K562 (cell line): ENCODE data around the gene PHLDB1. TPM values are rescaled to one million over a fixed set of nuclear protein-coding genes. Genes with fewer than 3 reads are reported as not detected.

Experiments
- ATF1 ChIP-seq, 2 experiments: fragments of 450-650 bp in 1 of 2; IDR thresholded peaks; 2 replicates each; pipeline ENCODE4 v1.6.1; 2016; ENCODE audit warnings: missing compliant biosample characterization in 1 of 2, missing genetic modification characterization in 1 of 2
- CBX8 ChIP-seq: fragments of 200-600 bp; sonication (generic); IDR thresholded peaks from 2 replicates; pipeline ENCODE4 v1.6.1; 2012; ENCODE audit warnings: borderline replicate concordance, mixed run types, low read depth, mild to moderate bottlenecking, moderate library complexity, mixed read lengths, low read length, control low read depth, inconsistent platforms; ENCODE audit not compliant: poor library complexity, severe bottlenecking; ENCODE audit errors: extremely low read depth
- EHMT2 ChIP-seq: fragments of 450-650 bp; IDR thresholded peaks from 2 replicates; pipeline ENCODE4 v1.6.1; 2018; ENCODE audit warnings: antibody characterized with exemption
- ETV6 ChIP-seq, 3 experiments: fragments of 150-350 bp in 1 of 3; sonication (generic) in 1 of 3; formaldehyde crosslinking in 1 of 3; IDR thresholded peaks; 2 replicates each; pipeline versions ENCODE4 v1.6.1 to v1.8.0; 2014 to 2022; ENCODE audit warnings: borderline replicate concordance in 2 of 3, low read depth in 2 of 3, antibody characterized with exemption in 1 of 3, low read length in 1 of 3, mild to moderate bottlenecking in 1 of 3, missing genetic modification reagents in 1 of 3
- GABPB1 ChIP-seq: sonication (generic); formaldehyde crosslinking; IDR thresholded peaks from 2 replicates; pipeline ENCODE4 v1.8.0; 2022; ENCODE audit warnings: mild to moderate bottlenecking, missing genetic modification reagents
- SMARCB1 ChIP-seq: IDR thresholded peaks from 2 replicates; pipeline ENCODE4 v1.6.1; 2011; ENCODE audit warnings: improper control_type of control experiment, low read depth; ENCODE audit not compliant: insufficient read length
- TAF9B ChIP-seq: fragments of 450-650 bp; IDR thresholded peaks from 2 replicates; pipeline ENCODE4 v1.6.1; 2018; ENCODE audit warnings: mild to moderate bottlenecking; ENCODE audit not compliant: partially characterized antibody
- ZKSCAN1 ChIP-seq: fragments of 150-350 bp; IDR thresholded peaks from 2 replicates; pipeline ENCODE4 v1.6.1; 2016; ENCODE audit warnings: low read depth, low read length
- ZNF354B ChIP-seq: fragments of 250-450 bp; sonication (Bioruptor Pico); IDR thresholded peaks from 2 replicates; pipeline ENCODE4 v1.4.0; 2020
- polyA plus RNA-seq, 8 experiments: library from polyadenylated mRNA; depleted of rRNA in 4 of 8; stranded (reverse) in 5 of 8; unstranded in 3 of 8; fragments of >200 nt; fragmentation: Nextera tagmentation in 2 of 8; fragmentation: Illumina TruSeq in 1 of 8; extraction: Ambion mirVana in 2 of 8; extraction: Trizol in 1 of 8; gene quantifications; 2 replicates each; pipeline versions ENCODE4 v1.2.1 to v1.2.3, GENCODE V29; 2011 to 2014; ENCODE audit warnings: inconsistent platforms in 1 of 8, missing spikeins in 1 of 8
- total RNA-seq, 7 experiments: library from RNA; depleted of rRNA in 6 of 7; stranded (reverse); fragments of >200 nt in 6 of 7; fragmentation: Illumina TruSeq in 2 of 7; extraction: Trizol in 2 of 7; gene quantifications; 2 replicates each; pipeline versions ENCODE4 v1.2.1 to v1.2.3, GENCODE V29; 2011 to 2021; ENCODE audit warnings: low replicate concordance in 1 of 7
- TF ChIP-seq, protein P1 (sequence below): fragments of 200-600 bp; sonication (generic); IDR thresholded peaks from one replicate; pipeline ENCODE4 v1.6.1; 2012; ENCODE audit warnings: mild to moderate bottlenecking, low read depth, low read length, inconsistent platforms
- TF ChIP-seq, protein P2 (sequence below): fragments of 450-650 bp; formaldehyde crosslinking; IDR thresholded peaks from 2 replicates; pipeline ENCODE4 v1.4.0; 2020; ENCODE audit warnings: mild to moderate bottlenecking, moderate library complexity
- TF ChIP-seq, protein P3 (sequence below): sonication (generic); formaldehyde crosslinking; IDR thresholded peaks from 2 replicates; pipeline ENCODE4 v1.8.0; 2022; ENCODE audit warnings: mild to moderate bottlenecking, missing genetic modification reagents

The PHLDB1 gene
- total and polyA plus RNA-seq, 9 of the 15 experiments (the other 6 are each of a cell fraction or from before 2014, with no cell fraction given) = 2.0 to 28.7 (median 16.2) TPM

DNA sequence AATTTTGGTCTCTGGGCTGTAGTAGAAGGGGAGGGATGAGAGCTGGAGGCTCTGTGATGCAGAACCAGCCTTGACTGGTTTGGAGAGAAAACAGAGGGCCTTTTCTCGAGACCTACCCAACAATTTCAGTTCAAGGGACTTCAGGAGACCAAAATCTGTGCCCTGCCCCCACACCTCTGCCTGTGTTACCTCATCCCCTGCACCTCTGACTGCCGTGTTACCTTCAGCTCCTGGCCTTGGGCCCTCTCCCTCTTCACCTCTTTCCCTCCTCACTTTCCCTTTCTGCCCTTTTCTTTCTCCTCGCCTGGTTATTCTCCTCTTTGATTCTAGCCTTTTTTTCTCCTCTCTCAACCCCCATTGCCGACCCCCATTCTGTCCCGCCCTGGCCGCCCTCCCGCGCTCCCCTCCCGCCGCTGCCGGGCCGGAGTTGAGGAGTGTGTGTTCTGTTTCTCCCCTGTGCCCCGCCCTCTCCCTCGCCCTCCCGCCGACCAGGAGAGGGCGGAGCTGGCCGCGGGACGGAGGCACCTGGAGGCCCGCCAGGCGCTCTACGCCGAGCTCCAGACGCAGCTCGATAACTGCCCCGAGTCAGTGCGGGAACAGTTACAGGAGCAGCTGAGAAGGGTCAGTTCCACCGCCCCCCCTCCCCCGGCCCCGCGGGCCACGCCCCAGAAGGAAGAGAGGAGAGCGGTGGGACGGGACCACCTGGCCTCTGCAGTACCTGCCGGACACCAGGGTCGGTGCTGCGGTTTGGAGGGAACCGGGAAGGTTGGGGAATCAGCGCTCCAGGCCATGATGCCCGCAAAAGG lies 27.2 kb downstream of the PHLDB1 start (continued):
- TF ChIP-seq EHMT2 (peak; percentile 67), ZNF354B (CRISPR knock-in tag) (no peak), TAF9B (no peak), ATF1 (CRISPR knock-in tag; IDR thresholded peaks at IDR 0.05) (no peak), ATF1 (tag; IDR thresholded peaks at IDR 0.05) (no peak), ZKSCAN1 (no peak), CBX8 (no peak), SMARCB1 (no peak), ETV6 (IDR thresholded peaks at IDR 0.05; ENCODE audit: borderline replicate concordance in 1 of 2, low read depth in 2 of 2, low read length in 1 of 2) (no peak), ETV6 (CRISPR knock-in tag; IDR thresholded peaks at IDR 0.05; ENCODE audit: borderline replicate concordance) (no peak), GABPB1 (0 out of 2 replicates have a peak, but pooled peaks have one; percentile 25)
- TF ChIP-seq, protein P1, sequence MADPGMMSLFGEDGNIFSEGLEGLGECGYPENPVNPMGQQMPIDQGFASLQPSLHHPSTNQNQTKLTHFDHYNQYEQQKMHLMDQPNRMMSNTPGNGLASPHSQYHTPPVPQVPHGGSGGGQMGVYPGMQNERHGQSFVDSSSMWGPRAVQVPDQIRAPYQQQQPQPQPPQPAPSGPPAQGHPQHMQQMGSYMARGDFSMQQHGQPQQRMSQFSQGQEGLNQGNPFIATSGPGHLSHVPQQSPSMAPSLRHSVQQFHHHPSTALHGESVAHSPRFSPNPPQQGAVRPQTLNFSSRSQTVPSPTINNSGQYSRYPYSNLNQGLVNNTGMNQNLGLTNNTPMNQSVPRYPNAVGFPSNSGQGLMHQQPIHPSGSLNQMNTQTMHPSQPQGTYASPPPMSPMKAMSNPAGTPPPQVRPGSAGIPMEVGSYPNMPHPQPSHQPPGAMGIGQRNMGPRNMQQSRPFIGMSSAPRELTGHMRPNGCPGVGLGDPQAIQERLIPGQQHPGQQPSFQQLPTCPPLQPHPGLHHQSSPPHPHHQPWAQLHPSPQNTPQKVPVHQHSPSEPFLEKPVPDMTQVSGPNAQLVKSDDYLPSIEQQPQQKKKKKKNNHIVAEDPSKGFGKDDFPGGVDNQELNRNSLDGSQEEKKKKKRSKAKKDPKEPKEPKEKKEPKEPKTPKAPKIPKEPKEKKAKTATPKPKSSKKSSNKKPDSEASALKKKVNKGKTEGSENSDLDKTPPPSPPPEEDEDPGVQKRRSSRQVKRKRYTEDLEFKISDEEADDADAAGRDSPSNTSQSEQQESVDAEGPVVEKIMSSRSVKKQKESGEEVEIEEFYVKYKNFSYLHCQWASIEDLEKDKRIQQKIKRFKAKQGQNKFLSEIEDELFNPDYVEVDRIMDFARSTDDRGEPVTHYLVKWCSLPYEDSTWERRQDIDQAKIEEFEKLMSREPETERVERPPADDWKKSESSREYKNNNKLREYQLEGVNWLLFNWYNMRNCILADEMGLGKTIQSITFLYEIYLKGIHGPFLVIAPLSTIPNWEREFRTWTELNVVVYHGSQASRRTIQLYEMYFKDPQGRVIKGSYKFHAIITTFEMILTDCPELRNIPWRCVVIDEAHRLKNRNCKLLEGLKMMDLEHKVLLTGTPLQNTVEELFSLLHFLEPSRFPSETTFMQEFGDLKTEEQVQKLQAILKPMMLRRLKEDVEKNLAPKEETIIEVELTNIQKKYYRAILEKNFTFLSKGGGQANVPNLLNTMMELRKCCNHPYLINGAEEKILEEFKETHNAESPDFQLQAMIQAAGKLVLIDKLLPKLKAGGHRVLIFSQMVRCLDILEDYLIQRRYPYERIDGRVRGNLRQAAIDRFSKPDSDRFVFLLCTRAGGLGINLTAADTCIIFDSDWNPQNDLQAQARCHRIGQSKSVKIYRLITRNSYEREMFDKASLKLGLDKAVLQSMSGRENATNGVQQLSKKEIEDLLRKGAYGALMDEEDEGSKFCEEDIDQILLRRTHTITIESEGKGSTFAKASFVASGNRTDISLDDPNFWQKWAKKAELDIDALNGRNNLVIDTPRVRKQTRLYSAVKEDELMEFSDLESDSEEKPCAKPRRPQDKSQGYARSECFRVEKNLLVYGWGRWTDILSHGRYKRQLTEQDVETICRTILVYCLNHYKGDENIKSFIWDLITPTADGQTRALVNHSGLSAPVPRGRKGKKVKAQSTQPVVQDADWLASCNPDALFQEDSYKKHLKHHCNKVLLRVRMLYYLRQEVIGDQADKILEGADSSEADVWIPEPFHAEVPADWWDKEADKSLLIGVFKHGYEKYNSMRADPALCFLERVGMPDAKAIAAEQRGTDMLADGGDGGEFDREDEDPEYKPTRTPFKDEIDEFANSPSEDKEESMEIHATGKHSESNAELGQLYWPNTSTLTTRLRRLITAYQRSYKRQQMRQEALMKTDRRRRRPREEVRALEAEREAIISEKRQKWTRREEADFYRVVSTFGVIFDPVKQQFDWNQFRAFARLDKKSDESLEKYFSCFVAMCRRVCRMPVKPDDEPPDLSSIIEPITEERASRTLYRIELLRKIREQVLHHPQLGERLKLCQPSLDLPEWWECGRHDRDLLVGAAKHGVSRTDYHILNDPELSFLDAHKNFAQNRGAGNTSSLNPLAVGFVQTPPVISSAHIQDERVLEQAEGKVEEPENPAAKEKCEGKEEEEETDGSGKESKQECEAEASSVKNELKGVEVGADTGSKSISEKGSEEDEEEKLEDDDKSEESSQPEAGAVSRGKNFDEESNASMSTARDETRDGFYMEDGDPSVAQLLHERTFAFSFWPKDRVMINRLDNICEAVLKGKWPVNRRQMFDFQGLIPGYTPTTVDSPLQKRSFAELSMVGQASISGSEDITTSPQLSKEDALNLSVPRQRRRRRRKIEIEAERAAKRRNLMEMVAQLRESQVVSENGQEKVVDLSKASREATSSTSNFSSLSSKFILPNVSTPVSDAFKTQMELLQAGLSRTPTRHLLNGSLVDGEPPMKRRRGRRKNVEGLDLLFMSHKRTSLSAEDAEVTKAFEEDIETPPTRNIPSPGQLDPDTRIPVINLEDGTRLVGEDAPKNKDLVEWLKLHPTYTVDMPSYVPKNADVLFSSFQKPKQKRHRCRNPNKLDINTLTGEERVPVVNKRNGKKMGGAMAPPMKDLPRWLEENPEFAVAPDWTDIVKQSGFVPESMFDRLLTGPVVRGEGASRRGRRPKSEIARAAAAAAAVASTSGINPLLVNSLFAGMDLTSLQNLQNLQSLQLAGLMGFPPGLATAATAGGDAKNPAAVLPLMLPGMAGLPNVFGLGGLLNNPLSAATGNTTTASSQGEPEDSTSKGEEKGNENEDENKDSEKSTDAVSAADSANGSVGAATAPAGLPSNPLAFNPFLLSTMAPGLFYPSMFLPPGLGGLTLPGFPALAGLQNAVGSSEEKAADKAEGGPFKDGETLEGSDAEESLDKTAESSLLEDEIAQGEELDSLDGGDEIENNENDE = no peak
- TF ChIP-seq, protein P2, sequence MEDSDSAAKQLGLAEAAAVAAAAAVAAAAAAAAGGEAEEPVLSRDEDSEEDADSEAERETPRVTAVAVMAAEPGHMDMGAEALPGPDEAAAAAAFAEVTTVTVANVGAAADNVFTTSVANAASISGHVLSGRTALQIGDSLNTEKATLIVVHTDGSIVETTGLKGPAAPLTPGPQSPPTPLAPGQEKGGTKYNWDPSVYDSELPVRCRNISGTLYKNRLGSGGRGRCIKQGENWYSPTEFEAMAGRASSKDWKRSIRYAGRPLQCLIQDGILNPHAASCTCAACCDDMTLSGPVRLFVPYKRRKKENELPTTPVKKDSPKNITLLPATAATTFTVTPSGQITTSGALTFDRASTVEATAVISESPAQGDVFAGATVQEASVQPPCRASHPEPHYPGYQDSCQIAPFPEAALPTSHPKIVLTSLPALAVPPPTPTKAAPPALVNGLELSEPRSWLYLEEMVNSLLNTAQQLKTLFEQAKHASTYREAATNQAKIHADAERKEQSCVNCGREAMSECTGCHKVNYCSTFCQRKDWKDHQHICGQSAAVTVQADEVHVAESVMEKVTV (CRISPR knock-in tag) = no peak
- TF ChIP-seq, protein P3, sequence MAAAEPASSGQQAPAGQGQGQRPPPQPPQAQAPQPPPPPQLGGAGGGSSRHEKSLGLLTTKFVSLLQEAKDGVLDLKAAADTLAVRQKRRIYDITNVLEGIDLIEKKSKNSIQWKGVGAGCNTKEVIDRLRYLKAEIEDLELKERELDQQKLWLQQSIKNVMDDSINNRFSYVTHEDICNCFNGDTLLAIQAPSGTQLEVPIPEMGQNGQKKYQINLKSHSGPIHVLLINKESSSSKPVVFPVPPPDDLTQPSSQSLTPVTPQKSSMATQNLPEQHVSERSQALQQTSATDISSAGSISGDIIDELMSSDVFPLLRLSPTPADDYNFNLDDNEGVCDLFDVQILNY (CRISPR knock-in tag) = no peak
